NCI-H2029 treated with DMSO at 0.1 percent for 48 hours (cell line): Measurements from ENCODE around the gene KCNH2.

Experiments
- DNase-seq: peaks from one replicate; lab custom pipeline; 2025; lab: John Stamatoyannopoulos, UW

Gene KCNH2

DNA sequence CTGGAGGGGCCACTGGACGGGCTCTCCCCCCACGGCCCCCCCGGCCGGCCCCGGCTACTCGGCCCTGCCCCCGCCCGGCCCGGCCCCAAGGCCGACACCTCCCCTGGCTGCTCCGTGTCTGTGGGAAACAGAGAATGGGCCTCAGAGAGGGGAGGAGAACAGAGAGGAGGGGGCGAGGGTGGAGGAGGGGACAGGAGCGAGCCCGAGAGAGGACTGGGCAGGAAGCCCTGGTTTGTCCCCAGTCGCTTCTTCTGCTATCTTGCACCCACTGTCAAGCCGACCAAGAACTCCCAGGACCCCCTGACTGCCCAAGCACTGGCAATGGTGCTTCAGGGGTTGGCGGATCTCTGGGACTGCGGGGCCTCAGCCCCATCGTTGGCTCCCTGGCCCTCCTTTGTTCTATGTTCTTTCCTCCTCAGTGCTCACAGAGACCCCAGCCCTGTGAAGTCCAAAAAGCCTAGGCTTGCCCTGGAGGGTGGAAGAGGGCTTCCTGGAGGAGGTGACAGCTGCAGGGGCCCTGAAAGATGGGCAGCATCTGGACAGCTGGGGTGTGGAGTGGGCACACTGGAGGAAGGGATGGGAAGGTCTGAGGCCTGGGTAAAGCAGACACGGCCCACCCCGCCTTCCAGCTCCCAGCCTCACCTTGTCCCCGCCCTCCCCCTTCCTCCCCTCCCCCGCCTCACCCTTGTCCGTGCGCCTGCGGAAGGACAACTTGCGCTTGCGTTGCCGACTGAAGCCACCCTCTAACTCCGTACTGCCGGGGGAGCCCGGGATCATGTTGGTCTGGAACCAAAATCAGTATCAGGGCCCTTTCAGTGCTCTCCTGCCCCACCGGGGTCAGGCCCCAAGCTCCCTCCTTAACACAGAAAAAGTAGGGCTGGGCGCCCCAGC, 30.1 kb downstream of the KCNH2 start:
- no peak for DNase-seq

DNA sequence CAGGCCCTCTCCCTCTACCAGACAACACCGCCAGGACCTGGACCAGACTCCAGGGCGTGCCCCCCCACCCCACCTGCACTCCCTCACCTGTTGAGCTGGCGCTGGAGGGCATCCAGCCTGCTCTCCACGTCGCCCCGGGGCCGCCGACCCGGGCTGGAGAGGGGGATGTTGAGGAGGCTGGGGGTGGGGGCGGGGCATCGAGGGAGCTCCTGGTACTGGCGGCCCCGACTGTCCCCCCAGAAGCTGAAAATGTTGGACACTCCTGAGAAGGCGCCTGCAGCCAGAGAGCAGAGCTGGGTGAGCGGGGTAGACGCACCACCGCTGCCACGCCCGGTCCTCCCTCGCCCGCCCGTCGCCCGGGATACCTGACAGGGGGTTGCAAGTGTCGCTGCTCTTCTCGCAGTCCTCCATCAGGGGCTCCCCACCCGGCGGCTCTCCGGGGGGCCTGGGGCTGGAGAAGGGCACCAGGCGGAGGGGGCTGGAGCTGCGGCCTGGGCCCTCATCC, 30.8 kb downstream of the KCNH2 start:
- no peak for DNase-seq

DNA sequence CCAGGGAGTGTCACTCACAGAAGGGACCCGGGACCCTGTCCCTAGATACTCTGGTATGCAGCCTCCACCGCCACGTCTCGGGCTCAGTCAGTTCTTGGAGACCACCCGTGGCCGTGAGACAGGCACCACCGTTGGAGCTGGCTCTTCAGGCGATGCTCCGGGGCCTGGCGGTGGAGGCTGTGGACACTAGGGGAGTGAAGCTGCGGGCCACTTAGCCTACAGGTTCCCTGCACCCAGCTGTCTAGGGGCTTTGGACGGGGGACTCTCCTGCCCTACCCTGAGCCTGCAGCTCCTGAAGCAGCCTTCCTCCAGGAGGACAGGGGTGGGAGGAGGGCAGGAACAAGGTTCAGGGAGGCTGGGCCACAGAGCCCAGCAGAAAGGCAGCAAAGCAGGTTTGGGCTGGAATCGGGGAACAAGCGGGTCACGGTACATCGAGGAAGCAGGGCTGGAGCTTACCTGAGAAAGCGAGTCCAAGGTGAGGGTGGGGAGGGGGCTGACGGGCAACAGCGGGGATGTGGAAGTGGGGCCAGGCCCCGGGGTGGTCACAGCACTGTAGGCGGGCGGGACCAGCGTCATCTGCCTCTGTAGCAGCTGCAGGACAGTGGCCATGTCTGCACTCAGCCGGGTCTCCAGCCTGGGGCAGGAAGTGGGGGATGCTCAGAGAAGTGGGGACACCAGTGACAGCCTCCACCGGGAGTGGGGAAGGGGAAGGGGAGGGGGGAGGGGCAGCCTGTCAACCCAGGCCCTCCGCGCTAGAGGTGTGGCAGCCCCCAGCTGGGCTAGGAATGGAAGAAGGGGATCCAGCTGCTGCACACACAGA, 31.5 kb downstream of the KCNH2 start:
- no peak for DNase-seq

DNA sequence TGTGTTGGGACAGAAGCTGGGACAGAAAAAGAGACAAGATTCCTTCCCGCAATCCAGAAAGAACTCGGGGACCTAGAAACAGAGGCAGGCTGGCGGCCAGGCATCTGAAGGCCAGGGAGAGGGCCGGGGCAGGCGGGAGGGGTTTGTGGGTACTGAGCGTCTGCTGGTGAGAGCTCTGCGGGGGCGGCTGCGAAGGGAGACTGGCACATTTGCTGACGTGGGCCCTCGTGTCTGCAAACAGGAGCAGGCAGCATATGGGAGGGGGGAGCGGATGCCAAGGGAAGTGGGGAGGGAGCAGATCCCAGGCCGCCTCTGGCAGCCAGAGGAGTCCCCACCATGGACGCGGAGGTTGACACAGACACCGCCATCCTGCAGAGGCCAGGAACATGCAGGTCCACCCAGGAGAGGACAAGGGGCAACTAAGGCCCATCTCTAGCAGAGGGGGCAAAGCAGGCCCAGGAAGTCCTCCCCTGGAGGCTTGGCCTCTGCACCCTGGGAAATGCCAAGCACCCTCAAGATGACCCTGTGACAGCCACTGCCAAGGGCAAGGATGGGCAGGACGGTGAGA, 32.2 kb downstream of the KCNH2 start:
- DNase-seq: no peak

DNA sequence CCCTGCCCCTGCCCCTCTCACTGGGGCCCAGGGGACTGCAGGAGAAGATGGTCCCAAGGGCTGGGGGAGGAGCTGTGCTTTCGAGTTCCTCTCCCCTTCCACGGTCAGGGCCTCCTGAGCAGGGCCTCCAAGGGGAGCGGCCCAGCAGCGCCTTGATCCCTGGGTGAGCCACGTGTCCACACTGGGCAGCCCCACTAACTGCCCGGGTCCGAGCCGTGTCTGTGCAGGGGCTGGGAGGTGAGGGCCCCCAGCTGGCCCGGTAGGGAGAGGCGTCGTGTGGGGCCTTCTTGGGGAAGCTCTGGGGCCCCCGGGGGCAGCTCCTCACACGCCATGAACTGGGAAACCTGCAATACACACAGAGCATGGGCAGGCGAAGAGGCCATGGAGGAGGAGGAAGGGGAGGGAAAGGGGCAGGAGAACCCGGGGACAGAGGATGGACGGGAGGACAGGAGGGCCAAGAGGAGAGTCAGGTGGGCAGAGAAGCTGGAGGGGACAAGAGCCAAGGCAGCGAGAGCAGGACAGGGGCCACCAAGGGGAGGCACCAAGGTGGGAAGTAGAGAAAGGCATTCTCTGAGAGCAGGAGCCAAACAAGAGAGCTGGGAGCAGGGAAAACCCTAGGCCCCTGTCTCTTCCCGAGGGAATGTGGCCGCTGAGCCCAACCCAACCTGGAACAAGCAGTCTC, 32.8 kb downstream of the KCNH2 start:
- no peak for DNase-seq

DNA sequence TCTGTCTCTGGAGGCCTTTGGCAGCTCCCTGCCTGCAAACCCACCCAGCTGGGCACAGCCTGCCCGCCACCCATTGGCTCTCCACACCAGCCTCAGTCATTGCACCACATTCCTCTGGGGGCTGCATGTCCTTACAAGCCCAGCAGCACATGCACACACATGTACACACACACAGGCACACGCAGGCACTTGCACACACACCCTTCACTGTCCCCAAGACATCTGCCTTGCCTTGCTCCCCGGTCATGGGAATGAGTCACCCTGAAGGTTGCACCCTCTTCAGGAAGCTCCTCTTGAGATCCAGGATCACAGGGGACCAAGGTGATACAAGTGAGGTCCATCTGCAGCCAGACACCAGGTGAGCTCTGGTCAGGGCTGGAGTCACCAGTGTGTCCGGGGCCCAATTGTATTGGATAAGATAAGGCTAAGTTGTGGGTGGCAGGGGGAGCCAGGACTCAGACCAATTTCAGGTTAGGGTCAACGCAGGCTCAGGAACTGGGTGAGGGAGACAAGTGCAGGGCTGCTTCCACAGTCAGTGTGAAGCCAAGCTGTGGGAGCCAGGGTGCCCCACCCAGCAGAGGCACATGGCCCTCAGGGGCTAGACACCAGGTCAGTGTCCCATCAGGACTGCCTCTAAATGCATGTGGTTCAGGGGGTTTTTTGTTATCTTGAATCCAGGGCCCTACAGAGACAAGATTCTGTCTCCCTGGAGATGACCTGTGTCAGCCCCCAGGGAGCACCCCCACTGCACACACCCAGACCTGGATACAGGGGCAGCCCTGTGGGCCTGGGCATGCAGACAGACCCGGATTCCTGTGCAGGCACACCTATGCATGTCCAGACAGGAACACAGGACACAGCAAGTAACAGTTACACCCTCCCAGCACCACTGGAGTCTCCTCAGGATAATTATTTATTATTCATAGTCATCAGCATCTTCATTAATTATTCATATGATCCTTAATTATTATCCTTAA, 33.8 kb downstream of the KCNH2 start:
- no peak for DNase-seq

DNA sequence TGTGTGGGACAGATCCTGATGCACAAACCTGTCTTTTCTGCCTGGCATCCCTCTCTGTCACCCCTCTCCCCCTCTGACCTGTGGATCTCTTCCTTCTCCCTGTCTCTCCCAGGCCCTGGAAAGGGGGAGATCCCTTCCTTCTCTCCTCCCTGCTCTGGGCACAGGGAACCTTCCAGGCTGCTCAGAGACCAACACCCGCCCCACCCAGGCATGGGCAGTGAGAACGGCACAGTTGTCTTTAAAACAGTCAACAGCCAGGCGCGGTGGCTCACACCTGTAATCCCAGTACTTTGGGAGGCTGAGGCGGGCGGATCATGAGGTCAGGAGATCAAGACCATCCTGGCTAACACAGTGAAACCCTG, 34.7 kb downstream of the KCNH2 start:
- DNase-seq: no peak

DNA sequence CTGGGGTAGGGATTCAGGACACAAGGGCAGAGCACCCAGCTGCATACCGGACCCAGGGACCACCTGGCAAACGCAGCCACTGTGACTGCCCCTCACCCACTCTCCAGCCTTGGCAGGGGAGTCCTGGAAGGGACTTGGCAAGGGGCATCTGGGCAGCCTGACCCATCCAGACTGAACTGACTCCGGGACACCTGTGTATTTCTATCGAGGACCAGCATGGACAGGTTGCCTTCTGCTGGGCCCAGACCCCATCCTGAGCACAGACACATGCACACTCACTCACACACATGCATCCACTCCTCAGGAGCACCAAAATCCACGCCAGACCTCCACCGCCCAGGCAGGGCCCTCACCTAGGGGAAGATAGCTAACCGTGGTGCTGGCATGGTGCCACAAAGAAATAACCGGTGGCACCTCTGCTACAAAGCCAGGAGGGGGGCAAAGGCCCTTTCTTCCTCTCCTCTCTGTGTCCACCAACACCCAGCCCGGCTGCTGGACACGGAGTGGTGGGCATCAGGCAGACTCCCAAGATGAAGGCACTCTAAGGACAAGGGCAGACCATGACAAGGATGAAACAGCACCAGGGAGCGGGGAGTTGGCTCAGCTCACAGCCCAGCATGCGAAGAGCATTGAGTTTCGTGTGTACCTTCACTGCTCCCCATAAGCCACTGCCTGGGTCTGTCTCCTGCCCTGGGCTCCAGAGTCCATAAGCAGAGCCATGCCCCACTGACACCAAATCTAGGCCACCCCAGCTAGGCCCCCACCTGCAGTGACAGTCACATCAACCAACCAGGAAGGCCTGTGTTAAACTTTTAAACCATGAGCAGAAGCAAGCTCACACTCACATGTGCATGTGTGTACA, 35.3 kb downstream of the KCNH2 start:
- DNase-seq: no peak

DNA sequence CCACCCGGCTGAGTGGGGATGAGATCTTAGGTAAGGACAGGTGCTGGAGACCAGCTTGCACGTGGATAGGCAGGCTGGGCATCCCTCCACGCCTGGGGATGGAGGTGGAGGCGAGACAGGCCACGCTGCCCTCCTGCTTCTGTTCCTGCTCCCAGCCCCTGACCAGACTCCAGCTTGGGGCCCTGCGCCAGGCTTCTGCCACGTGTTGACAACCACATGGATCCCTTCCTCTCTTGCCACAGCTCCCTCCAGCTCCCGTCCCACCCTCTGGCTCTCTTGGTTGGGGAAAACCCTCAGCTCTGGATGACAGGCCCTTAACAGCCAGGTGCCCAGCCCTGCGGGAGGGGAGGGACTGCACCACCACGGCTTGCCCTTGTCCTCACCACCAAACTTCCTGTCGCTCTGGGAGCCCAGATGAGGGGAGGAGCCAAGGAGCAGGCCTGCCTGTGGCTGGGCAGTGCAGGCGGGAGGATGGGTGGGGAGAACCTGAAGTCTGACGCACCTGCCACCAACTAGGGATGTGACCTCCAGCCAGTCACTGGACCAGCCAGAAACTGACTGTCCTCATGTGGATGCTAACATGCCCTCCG, 36.0 kb downstream of the KCNH2 start:
- peak; percentile 77 for DNase-seq

DNA sequence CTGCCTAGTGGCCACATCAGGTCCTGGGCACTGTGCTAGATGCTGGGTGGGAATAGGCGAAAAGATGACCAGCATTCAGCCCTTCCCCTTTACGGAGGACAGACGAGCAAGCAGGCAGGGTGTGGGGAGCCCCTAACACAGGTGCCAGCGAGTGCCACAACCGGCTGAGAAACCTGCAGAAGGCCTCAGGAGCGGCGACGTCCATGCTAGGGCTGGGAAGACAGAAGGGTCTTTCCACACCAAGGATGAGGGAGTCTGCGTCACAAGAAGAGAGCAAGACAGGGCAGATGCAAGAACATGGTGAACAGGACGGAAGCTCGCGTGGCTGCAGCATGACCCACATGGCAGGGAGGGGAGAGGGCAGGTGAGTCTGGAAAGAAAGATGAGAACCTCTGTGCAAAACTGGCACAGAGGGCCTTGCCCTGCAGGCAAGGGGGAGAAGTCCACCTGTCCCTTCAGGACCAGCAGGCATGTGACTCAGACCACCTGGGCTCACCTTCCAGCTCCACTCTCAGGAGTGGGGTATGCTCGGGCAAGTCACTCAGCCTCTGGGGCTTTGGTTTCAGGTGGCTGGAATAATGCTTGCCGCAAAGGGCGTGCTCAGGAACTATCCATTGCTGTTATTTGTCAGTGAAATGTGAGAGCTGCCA, 36.6 kb downstream of the KCNH2 start:
- no peak for DNase-seq

DNA sequence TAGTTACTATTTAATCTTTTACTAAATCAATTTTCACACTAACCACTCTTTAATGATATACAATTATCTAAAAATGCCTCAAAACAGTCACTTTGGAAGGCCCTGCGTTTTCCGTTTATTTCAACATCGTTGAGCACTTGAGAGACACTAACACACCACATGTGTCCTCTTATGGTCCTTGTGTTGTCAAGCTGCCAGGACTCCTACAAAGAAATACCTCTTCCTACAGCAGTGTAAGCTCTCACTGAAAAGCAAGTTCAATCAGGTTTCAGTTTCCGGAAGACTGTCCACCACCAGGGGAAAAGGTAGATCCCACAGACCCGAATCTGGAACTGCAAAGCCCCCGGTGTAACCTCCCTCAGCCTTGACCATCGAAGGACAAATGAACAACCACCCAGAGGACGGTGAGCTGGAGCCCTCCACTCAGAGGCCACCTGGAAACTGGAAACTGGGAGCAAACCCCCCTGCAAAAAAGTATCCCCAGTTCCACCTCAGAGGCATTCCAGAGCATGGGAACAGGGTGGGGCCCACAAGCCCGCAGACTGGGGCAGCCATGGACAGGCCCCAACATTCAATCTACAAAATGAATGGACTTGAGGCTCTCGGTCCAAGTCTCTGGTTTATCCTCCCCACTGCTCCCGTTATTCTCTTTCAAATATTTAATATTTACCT, 37.6 kb downstream of the KCNH2 start:
- peak; percentile 88 for DNase-seq

DNA sequence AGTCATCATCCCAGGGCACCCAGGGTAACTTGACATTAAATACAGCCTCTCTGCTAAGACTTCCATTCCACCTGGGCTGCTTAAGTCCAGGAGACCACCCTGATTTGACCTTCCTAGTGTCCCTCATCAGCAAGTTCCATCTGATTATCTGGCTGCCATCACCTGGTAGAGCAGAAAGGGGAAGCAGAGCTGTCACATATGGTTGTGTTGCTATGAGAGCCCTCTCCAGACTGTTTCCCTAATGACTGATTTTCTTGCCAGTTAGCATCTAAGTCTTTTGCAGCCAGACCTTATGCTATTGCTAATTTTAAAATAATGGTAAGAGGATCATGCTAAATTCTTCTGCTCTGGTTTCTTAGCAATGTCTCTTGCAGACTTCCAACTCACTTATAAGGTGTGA, 38.7 kb downstream of the KCNH2 start:
- DNase-seq: peak; percentile 16

DNA sequence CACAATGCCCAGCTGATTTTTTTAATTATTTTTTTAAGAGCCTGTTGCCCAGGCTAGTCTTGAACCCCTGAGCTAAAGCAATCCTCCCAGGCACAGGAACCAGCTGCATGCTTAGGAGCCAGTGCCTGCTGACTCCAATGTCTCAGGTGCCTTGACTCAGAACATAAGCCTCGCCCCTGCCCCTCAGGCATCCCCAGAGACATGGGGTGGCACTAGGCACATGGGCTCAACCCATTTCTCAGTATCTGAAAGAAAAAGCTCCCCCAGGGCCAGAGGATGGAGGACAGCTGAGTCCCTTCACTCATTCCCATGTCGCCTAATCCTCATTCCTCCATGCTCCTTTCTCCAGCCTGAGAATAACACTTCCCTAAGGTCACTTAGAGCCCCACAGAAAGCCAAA, 39.1 kb downstream of the KCNH2 start:
- no peak for DNase-seq

DNA sequence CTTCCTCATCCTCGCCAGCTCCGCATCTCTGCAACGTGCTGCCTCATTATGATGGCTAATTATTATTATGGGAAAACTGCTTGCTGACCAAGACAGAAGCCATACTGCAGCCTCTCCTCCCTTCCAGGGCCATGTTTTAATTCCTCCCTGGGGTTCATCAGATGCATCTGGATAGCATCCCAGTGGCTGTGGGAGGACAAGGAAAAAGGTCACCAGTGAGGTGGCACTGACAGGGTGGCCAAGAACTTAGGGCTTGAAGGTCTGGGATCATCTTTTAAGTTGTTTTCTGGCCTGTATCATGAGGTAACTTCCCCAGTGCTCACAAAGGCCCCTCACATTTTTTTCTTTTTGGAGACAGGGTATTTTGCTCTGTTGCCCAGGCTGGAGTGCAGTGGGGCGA, 39.6 kb downstream of the KCNH2 start:
- no peak for DNase-seq

DNA sequence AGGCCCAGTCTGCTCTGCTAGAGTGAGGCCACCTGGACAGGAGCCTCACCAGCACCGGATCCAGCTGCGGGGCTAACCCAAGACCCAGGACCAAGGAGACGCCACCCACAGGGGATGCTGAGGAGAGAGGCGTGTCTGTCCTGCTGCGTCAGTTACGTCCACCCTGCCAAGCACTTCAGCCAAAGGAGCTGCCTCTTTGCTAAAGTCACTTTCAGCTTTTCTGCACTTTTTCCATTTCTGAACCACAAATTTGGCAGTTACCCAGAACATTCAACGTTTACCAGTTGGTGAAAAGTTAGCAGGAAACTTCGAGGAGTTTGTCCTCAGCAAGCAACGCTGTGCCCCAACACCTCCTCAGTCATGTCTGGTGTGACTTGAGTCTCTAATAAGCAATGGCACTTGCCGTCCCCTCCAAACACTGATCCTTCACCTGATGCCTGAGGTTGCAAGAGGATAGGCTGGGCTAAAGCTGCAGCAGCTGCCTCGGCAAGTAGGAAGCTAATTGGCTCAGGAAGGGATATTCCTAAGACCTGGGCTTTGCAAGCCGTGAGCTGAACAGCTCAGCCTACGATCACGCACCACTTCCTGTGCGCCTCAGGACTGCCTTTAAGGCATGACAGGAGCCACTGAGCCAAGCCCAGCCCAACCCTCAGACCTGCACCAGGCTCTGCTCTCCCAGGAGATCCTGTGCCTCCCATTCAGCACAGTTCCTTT, 40.1 kb downstream of the KCNH2 start:
- peak; percentile 28 for DNase-seq

DNA sequence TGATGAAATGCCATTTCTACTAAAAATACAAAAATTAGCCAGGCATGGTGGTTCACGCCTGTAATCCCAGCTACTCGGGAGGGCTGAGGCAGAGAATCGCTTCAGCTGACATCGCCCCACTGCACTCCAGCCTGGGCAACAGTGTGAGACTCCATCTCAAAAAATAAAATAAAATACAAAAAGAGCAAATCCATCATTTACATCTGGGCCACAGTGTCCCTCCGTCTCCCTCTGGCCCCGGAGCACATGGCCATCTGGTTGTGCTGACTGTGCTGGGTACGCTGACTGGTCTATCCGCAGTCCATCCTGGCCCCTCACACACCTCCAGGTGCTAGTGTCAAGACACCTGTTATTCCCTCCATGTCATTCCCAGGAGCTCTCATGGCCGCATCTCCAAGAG, 42.1 kb downstream of the KCNH2 start:
- no peak for DNase-seq

DNA sequence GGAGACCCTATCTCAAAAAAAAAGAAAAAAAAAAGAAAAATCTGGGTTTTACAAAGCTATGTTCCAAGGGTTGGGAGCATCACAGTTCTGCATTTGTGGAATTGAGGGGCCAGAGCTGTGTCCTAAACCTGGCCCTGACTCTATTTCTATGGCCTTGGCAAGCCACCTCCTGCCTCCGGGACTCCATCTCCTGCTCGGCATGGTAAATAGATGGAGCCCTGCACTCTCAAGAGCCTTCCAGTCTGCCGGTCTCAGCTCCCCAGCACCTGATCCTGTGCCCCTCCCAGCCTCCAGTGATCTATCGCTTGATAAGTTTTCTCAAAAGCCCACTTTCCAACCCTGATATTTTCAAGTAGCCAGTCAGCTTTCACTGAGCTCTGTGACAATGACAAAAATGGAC, 43.0 kb downstream of the KCNH2 start:
- no peak for DNase-seq
